Peyer's patch (tissue), 4 donors: ENCODE measurements around the gene SOX30.

ENCODE experiments used
- CTCF ChIP-seq, 6 experiments: fragments of 450-650 bp in 4 of 6; fragments of 200-600 bp in 2 of 6; sonication (generic) in 1 of 6; IDR thresholded peaks; one replicate each; pipeline ENCODE4 v1.5.1; 2017 to 2019; ENCODE audit warnings: antibody characterized with exemption in 6 of 6, mild to moderate bottlenecking in 3 of 6, moderate library complexity in 1 of 6
- POLR2A ChIP-seq, 2 donors: fragments of 450-650 bp; IDR thresholded peaks; one replicate each; pipeline ENCODE4 v1.5.1; 2017; ENCODE audit warnings: antibody characterized with exemption in 2 of 2, mild to moderate bottlenecking in 2 of 2, moderate library complexity in 2 of 2

GRCh38 chr5:157602505-157602904 lies 49.7 kb downstream of the SOX30 start:
- TF ChIP-seq CTCF (IDR thresholded peaks at IDR 0.05), result no peak
- TF ChIP-seq POLR2A (IDR thresholded peaks at IDR 0.05), result no peak
